IMR-90 (cell line): Measurements from ENCODE around the gene NEURL2. TPM values are rescaled to one million over a fixed set of nuclear protein-coding genes. Genes with fewer than 3 reads are reported as not detected.

Experiments
- ATAC-seq: fragments of 200-7000 bp; cut with Tn5 transposase; 2 replicates; pipeline ENCODE4 v1.9.1; 2020; ENCODE audit warnings: low read depth, mild to moderate bottlenecking, moderate library complexity
- BruUV-seq: library from RNA; stranded (reverse); fragments of 400-500 nt; replicated peaks from 2 replicates; lab custom pipeline; 2021; lab: Mats Ljungman, UMichigan
- CTCF ChIA-PET: fragments of 300-600 bp; formaldehyde crosslinking; extraction: SDS; loops from one replicate; lab custom pipeline; 2021; ENCODE audit warnings: antibody characterized with exemption; lab: Yijun Ruan, JAX
- POLR2A ChIA-PET: fragments of 300-600 bp; sonication (Branson Sonifier 250); formaldehyde crosslinking; loops from one replicate; lab custom pipeline; 2022; ENCODE audit warnings: antibody characterized with exemption; ENCODE audit not compliant: unreplicated experiment; lab: Charles Lee
- DNase-seq: peaks from one replicate; pipeline ENCODE4 v3.0.0; 2013
- H2AFZ ChIP-seq: replicated peaks from 2 replicates; pipeline ENCODE3; 2013; ENCODE audit warnings: low read length, mild to moderate bottlenecking; ENCODE audit not compliant: poor library complexity
- H2AK5ac ChIP-seq: 2 replicates; pipeline ENCODE4 v1.6.1; 2013; ENCODE audit warnings: low read depth, low read length, inconsistent platforms
- H2AK9ac ChIP-seq: replicated peaks from 2 replicates; pipeline ENCODE3; 2013; ENCODE audit warnings: mild to moderate bottlenecking, low read depth, low read length, moderate library complexity; ENCODE audit not compliant: poor library complexity
- H2BK120ac ChIP-seq: 2 replicates; pipeline ENCODE4 v1.6.1; 2013; ENCODE audit warnings: low read depth, low read length, inconsistent platforms
- H2BK15ac ChIP-seq: 3 replicates; pipeline ENCODE4 v1.6.1; 2013; ENCODE audit warnings: low read depth, low read length, inconsistent platforms
- H2BK20ac ChIP-seq: 2 replicates; pipeline ENCODE4 v1.6.1; 2013; ENCODE audit warnings: low read depth, mild to moderate bottlenecking, inconsistent platforms, low read length, moderate library complexity
- H2BK5ac ChIP-seq: 2 replicates; pipeline ENCODE4 v1.6.1; 2013; ENCODE audit warnings: mild to moderate bottlenecking, low read depth, low read length, inconsistent platforms; ENCODE audit not compliant: poor library complexity, severe bottlenecking
- H3K14ac ChIP-seq: replicated peaks from 2 replicates; pipeline ENCODE4 v1.6.1; 2013; ENCODE audit warnings: low read depth, low read length, inconsistent platforms
- H3K18ac ChIP-seq: 2 replicates; pipeline ENCODE4 v1.6.1; 2013; ENCODE audit warnings: low read depth, low read length, control low read depth
- H3K23ac ChIP-seq: 2 replicates; pipeline ENCODE4 v1.6.1; 2013; ENCODE audit warnings: low read depth, low read length, inconsistent platforms
- H3K27ac ChIP-seq: 2 replicates; pipeline ENCODE4 v1.5.1; 2013; ENCODE audit warnings: mild to moderate bottlenecking, control low read depth, low read length; ENCODE audit not compliant: insufficient read depth
- H3K27me3 ChIP-seq: 2 replicates; pipeline ENCODE4 v1.6.1; 2013; ENCODE audit warnings: low read length; ENCODE audit not compliant: control insufficient read depth, insufficient read depth
- H3K36me3 ChIP-seq: 2 replicates; pipeline ENCODE4 v1.6.1; 2013; ENCODE audit warnings: low read length, mixed read lengths; ENCODE audit not compliant: control insufficient read depth, insufficient read depth
- H3K4ac ChIP-seq: 2 replicates; pipeline ENCODE4 v1.6.1; 2013; ENCODE audit warnings: low read depth, low read length, inconsistent platforms
- H3K4me1 ChIP-seq: 2 replicates; pipeline ENCODE4 v1.6.1; 2013; ENCODE audit warnings: low read length, mixed read lengths; ENCODE audit not compliant: control insufficient read depth, insufficient read depth
- H3K4me2 ChIP-seq: 2 replicates; pipeline ENCODE4 v1.6.1; 2013; ENCODE audit warnings: low read depth, mild to moderate bottlenecking, control low read depth, low read length, moderate library complexity
- H3K4me3 ChIP-seq: 2 replicates; pipeline ENCODE4 v1.5.1; 2013; ENCODE audit warnings: low read depth, mild to moderate bottlenecking, control low read depth, low read length, moderate library complexity; ENCODE audit not compliant: insufficient read depth
- H3K56ac ChIP-seq: 2 replicates; pipeline ENCODE4 v1.6.1; 2013; ENCODE audit warnings: low read length, inconsistent platforms; ENCODE audit not compliant: insufficient read depth; ENCODE audit errors: extremely low read depth
- H3K79me1 ChIP-seq, 2 experiments: 2 replicates each; pipeline ENCODE4 v1.6.1; 2013; ENCODE audit warnings: low read length in 2 of 2, inconsistent platforms in 1 of 2, low read depth in 1 of 2
- H3K9ac ChIP-seq: 2 replicates; pipeline ENCODE4 v1.6.1; 2013; ENCODE audit warnings: low read depth, low read length, control low read depth
- H3K9me1 ChIP-seq: 2 replicates; pipeline ENCODE4 v1.6.1; 2013; ENCODE audit warnings: low read length, inconsistent platforms; ENCODE audit not compliant: insufficient read depth
- H3K9me3 ChIP-seq: 2 replicates; pipeline ENCODE4 v1.6.1; 2013; ENCODE audit warnings: low read length; ENCODE audit not compliant: control insufficient read depth, insufficient read depth
- H4K20me1 ChIP-seq: 2 replicates; pipeline ENCODE4 v1.6.1; 2013; ENCODE audit warnings: low read length, inconsistent platforms; ENCODE audit not compliant: insufficient read depth
- H4K5ac ChIP-seq: 2 replicates; pipeline ENCODE4 v1.6.1; 2013; ENCODE audit warnings: mild to moderate bottlenecking, low read depth, low read length, control low read depth
- H4K8ac ChIP-seq, 2 experiments: 2 replicates each; pipeline ENCODE4 v1.6.1; 2013; ENCODE audit warnings: low read depth in 2 of 2, low read length in 2 of 2, control low read depth in 1 of 2, inconsistent platforms in 1 of 2
- H4K91ac ChIP-seq: 2 replicates; pipeline ENCODE4 v1.6.1; 2013; ENCODE audit warnings: low read depth, low read length, inconsistent platforms; ENCODE audit not compliant: insufficient read depth
- CTCF ChIP-seq: conservative IDR thresholded peaks from 2 replicates; pipeline ENCODE4 v1.5.1; 2012; ENCODE audit warnings: mild to moderate bottlenecking, low read depth, low read length, improper control_type of control experiment
- ELK1 ChIP-seq: fragments of 150-350 bp; IDR thresholded peaks from 2 replicates; pipeline ENCODE4 v1.6.1; 2016; ENCODE audit warnings: low read depth, mild to moderate bottlenecking, low read length, moderate library complexity, borderline replicate concordance
- FOS ChIP-seq: fragments of 150-350 bp; IDR thresholded peaks from 2 replicates; pipeline ENCODE4 v1.6.1; 2016; ENCODE audit warnings: low read depth, low read length
- MAFK ChIP-seq: IDR thresholded peaks from 2 replicates; pipeline ENCODE4 v1.6.1; 2012; ENCODE audit warnings: low read depth, low read length, improper control_type of control experiment
- MAZ ChIP-seq: IDR thresholded peaks from 2 replicates; pipeline ENCODE4 v1.6.1; 2012; ENCODE audit warnings: low read depth, mild to moderate bottlenecking, low read length, improper control_type of control experiment, moderate library complexity, borderline replicate concordance
- MXI1 ChIP-seq: IDR thresholded peaks from 2 replicates; pipeline ENCODE4 v1.6.1; 2012; ENCODE audit warnings: low read depth, mild to moderate bottlenecking, low read length, moderate library complexity, borderline replicate concordance
- NFE2L2 ChIP-seq: fragments of 150-350 bp; IDR thresholded peaks from 2 replicates; pipeline ENCODE4 v1.6.1; 2016; ENCODE audit warnings: low read depth, mild to moderate bottlenecking, low read length
- POLR2A ChIP-seq: IDR thresholded peaks from 2 replicates; pipeline ENCODE4 v1.6.1; 2012; ENCODE audit warnings: mild to moderate bottlenecking, low read depth, low read length
- RAD21 ChIP-seq: IDR thresholded peaks from 2 replicates; pipeline ENCODE4 v1.6.1; 2012; ENCODE audit warnings: low read length, improper control_type of control experiment
- RFX5 ChIP-seq: IDR thresholded peaks from 2 replicates; pipeline ENCODE4 v1.8.0; 2012; ENCODE audit warnings: low read depth, mild to moderate bottlenecking, low read length, moderate library complexity
- SMC3 ChIP-seq: fragments of 150-350 bp; IDR thresholded peaks from 2 replicates; pipeline ENCODE4 v1.6.1; 2016; ENCODE audit warnings: low read depth, mild to moderate bottlenecking, antibody characterized with exemption, low read length, moderate library complexity
- WGBS, 2 experiments: methylation state at CpG; one replicate each; pipeline versions ENCODE4 v1.1.5 to v1.1.7; 2013; ENCODE audit warnings: missing lambda C conversion rate in 2 of 2; ENCODE audit not compliant: insufficient read length in 1 of 2; ENCODE audit errors: extremely low coverage in 2 of 2; 5-methylcytosine and 5-hydroxymethylcytosine counted together
- dilution Hi-C: fragments of 300-500 bp; cut with HindIII; formaldehyde crosslinking; loops from one replicate; pipeline ENCODE4 v1.14.3; 2018; ENCODE audit warnings: low sequenced_read_pairs; ENCODE audit not compliant: unreplicated experiment
- in situ Hi-C: fragments of 300-500 bp; cut with MboI; formaldehyde crosslinking; loops from 3 replicates; pipeline ENCODE4 v1.14.3; 2019; ENCODE audit warnings: low sequenced_read_pairs, inconsistent platforms, mixed read lengths
- intact Hi-C: fragments of 100-400 bp; cut with micrococcal nuclease; formaldehyde crosslinking; loops from 2 replicates; pipeline ENCODE4 v1.10.0; 2022
- polyA plus RNA-seq, 3 experiments: library from polyadenylated mRNA; depleted of rRNA; stranded (reverse); fragments of >200 nt; gene quantifications; 2 replicates each; pipeline ENCODE4 v1.2.3, GENCODE V29; 2012; ENCODE audit warnings: low replicate concordance in 1 of 3
- total RNA-seq: library from RNA; depleted of rRNA; stranded (reverse); fragments of >200 nt; gene quantifications from 2 replicates; pipeline ENCODE4 v1.2.3, GENCODE V29; 2012
- TF ChIP-seq, protein P1 (sequence below): fragments of 150-350 bp; IDR thresholded peaks from 2 replicates; pipeline ENCODE4 v1.6.1; 2017; ENCODE audit warnings: mild to moderate bottlenecking, antibody characterized with exemption, low read length, low read depth

The NEURL2 gene
- total and polyA plus RNA-seq, 2 of the 4 experiments (the other 2 are of a cell fraction): 1.1 to 2.5 TPM

DNA sequence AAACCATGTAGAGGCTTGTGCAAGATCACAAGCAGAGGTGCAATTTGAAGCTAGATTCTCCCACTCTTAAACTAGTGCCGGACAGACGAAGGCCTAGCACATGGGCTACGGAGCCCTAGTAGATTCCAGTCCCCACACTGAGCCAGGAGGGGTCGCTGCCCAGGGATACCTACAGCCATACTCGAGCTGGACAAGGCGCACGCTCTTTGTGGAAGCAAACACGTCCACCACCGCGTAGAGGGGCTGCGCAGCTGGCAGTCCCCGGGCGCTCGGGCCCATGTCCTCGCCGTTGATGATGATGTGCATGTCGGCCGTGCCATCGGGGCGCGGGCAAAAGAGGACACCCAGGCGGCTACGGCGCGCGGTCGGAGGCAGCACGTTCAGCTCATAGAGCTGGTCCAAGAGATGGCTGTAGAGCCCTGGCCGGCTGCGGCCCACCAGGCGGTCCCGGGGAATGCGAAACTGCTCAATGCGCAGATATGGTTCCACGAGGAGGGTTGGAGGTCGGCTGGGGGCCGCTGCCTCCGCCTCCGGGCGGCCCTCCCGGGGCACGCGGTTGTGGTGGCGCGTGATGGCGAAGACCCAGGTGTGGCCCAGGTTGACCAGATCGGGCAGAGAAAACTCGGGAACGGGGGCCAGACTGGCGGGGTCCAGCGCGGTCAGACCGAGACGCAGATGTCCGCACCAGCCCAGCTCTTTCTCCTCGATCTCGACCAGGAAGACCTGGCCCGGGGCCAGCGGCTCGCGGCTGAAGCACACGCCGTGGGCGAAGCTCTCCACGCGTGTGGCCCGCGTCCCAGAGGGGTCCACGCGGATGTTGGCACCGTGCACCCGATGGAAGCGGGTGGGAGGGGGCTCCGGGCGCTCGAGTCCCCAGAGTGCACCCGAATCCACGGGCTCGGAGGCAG lies 677 bp downstream of the NEURL2 start:
- H3K4ac ChIP-seq: peak overlapping the region; percentile 92
- H2AK9ac ChIP-seq: peak overlapping the region; percentile 88
- H3K9ac ChIP-seq: peak overlapping the region; percentile 65
- peak overlapping the region; percentile 42; the same call in 1 of the 2 replicates for H3K56ac ChIP-seq
- H2BK20ac ChIP-seq: no peak overlapping the region
- ChIA-PET POLR2A (interaction anchor here (0.6 to 1.2 kb wide), 4 partner anchors 9 to 34 kb away, joined by 4 to 10 read pairs (median 6); partner anchors contain the start of gene ZSWIM1), CTCF (interaction anchor here (0.6 to 1.7 kb wide), 6 partner anchors 9 to 913 kb away, joined by 3 to 8 read pairs (median 3); partner anchors contain the start of gene ZSWIM1)
- peaks cover 3% of the 10 kb centered on the region; the same call in 1 of the 2 replicates for H3K4me1 ChIP-seq
- peak overlapping the region; percentile 51; the same call in 1 of the 2 replicates for H2AK5ac ChIP-seq
- peak overlapping the region; percentile 70 for H4K91ac ChIP-seq
- H3K9me1 ChIP-seq: 0 out of 2 replicates have a peak, but pooled peaks cover 2% of the 10 kb centered on the region
- DNase-seq (peak; percentile 78), ATAC-seq (peak; percentile 66)
- H3K4me2 ChIP-seq: peak overlapping the region; percentile 71
- H2AFZ ChIP-seq: peak overlapping the region; percentile 99
- H4K5ac ChIP-seq: peak overlapping the region; percentile 29
- in situ Hi-C loops (no loop called here), intact Hi-C loops (loop anchor here (2.0 to 5.0 kb wide), 3 partner anchors 44 to 82 kb away; partner anchors contain the start of genes PCIF1 and ZNF335), dilution Hi-C loops (no loop called here)
- peaks cover 29% of the 10 kb centered on the region for H3K36me3 ChIP-seq
- peak overlapping the region; percentile 43; the same call in 1 of the 2 replicates for H2BK120ac ChIP-seq
- peak overlapping the region; percentile 61 to 90 for H4K8ac ChIP-seq
- peak overlapping the region; percentile 42 for H3K18ac ChIP-seq
- no peaks in the 10 kb centered on the region for H3K27me3 ChIP-seq
- H2BK15ac ChIP-seq: no peak overlapping the region; the same call in 2 of the 3 replicates
- peak overlapping the region; percentile 40 for H2BK5ac ChIP-seq
- TF ChIP-seq MXI1 (peak; percentile 78), RAD21 (peak; percentile 53), NFE2L2 (no peak), CTCF (peak; percentile 64), ELK1 (no peak), RFX5 (no peak), FOS (no peak), MAFK (no peak), MAZ (no peak), POLR2A (no peak; the same call in 1 of the 2 replicates), SMC3 (peak; percentile 56)
- TF ChIP-seq, protein P1, sequence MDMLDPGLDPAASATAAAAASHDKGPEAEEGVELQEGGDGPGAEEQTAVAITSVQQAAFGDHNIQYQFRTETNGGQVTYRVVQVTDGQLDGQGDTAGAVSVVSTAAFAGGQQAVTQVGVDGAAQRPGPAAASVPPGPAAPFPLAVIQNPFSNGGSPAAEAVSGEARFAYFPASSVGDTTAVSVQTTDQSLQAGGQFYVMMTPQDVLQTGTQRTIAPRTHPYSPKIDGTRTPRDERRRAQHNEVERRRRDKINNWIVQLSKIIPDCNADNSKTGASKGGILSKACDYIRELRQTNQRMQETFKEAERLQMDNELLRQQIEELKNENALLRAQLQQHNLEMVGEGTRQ: peak; percentile 6; the same call in 1 of the 2 replicates
- H3K4me3 ChIP-seq: peak overlapping the region; percentile 74
- peak overlapping the region; percentile 45; the same call in 1 of the 2 replicates for H3K23ac ChIP-seq
- H3K27ac ChIP-seq: peak overlapping the region; percentile 61
- H4K20me1 ChIP-seq: 0 out of 2 replicates have a peak, but pooled peaks cover 8% of the 10 kb centered on the region
- 1% methylated on average over 28 of the region's 79 CpGs; no CpG with 5 or more reads in 1 of the 2 experiments for WGBS, 2 experiments
- peaks cover 14 to 64% of the 10 kb centered on the region in 2 experiments for H3K79me1 ChIP-seq
- peak overlapping the region; percentile 75 for H3K14ac ChIP-seq
- BruUV-seq: no TSS peak
- no peaks in the 10 kb centered on the region for H3K9me3 ChIP-seq
